K562 (cell line): Measurements from ENCODE around the gene GAPDH. TPM values are rescaled to one million over a fixed set of nuclear protein-coding genes. Genes with fewer than 3 reads are reported as not detected.
A peak's percentile ranks its signal among the peaks of the same experiment; 100 is the strongest.

ENCODE experiments used
- ATAC-seq: fragments of 200-7000 bp; cut with Tn5 transposase; 3 replicates; pipeline ENCODE4 v1.9.1; 2020; ENCODE audit warnings: moderate library complexity
- BruUV-seq: library from RNA; stranded (reverse); fragments of 400-500 nt; replicated peaks from 2 replicates; lab custom pipeline; 2021; lab: Mats Ljungman, UMichigan
- CTCF ChIA-PET: fragments of 300-600 bp; formaldehyde crosslinking; extraction: SDS; loops from one replicate; lab custom pipeline; 2021; ENCODE audit warnings: low intra/inter-chr PET ratio; lab: Yijun Ruan, JAX
- POLR2A ChIA-PET: fragments of 300-600, 350-650 bp; sonication (Branson Sonifier 250); formaldehyde crosslinking; extraction: SDS; loops from one replicate; lab custom pipeline; 2021; ENCODE audit warnings: antibody characterized with exemption, inconsistent platforms; lab: Yijun Ruan, JAX
- DNase-seq, 4 experiments: peaks; one replicate each; pipeline versions ENCODE4 v3.0.0 to v3.0.0-alpha.2; 2011 to 2018; ENCODE audit warnings: low spot score in 3 of 4, mixed read lengths in 3 of 4; ENCODE audit errors: extremely low read depth in 1 of 4
- FAIRE-seq: peaks from 2 replicates; lab custom pipeline; 2011; peaks lifted over from hg19 to GRCh38; lab: Jason Lieb, UNC
- H2AFZ ChIP-seq: 2 replicates; pipeline ENCODE4 v1.6.0; 2011; ENCODE audit warnings: low read depth, low read length, control low read depth, inconsistent platforms
- H3K27ac ChIP-seq: fragments of 200-600 bp; 3 replicates; pipeline ENCODE4 v1.8.0; 2011; ENCODE audit warnings: low read depth, mild to moderate bottlenecking, control low read depth, inconsistent platforms, low read length, moderate library complexity, mixed read lengths; ENCODE audit errors: extremely low read depth
- H3K27me3 ChIP-seq, 2 experiments: fragments of 300-600 bp in 1 of 2; 2 replicates in 1 of 2; 3 replicates in 1 of 2; pipeline versions ENCODE4 v1.6.0 to v1.8.0; 2011; ENCODE audit warnings: inconsistent platforms in 2 of 2, low read length in 2 of 2, mild to moderate bottlenecking in 1 of 2, mixed read lengths in 1 of 2, moderate library complexity in 1 of 2; ENCODE audit not compliant: control insufficient read depth in 2 of 2, insufficient read depth in 2 of 2
- H3K36me3 ChIP-seq: fragments of 300-600 bp; 3 replicates; pipeline ENCODE4 v1.8.0; 2011; ENCODE audit warnings: mild to moderate bottlenecking, low read length, inconsistent platforms; ENCODE audit not compliant: control insufficient read depth, insufficient read depth
- H3K4me1 ChIP-seq, 2 experiments: fragments of 200-600 bp in 1 of 2; replicated peaks in 1 of 2; 2 replicates in 1 of 2; 3 replicates in 1 of 2; pipeline versions ENCODE4 v1.5.1 to v1.8.0; 2011; ENCODE audit warnings: inconsistent platforms in 2 of 2, low read length in 2 of 2, mild to moderate bottlenecking in 1 of 2, mixed read lengths in 1 of 2, moderate library complexity in 1 of 2; ENCODE audit not compliant: control insufficient read depth in 2 of 2, insufficient read depth in 2 of 2
- H3K4me2 ChIP-seq: 2 replicates; pipeline ENCODE4 v1.6.1; 2011; ENCODE audit warnings: low read length, control low read depth, inconsistent platforms, mixed read lengths; ENCODE audit not compliant: insufficient read depth
- H3K4me3 ChIP-seq: fragments of 200-600 bp; sonication (generic), shearing (Covaris generic); 2 replicates; pipeline ENCODE4 v1.5.1; 2016; ENCODE audit warnings: control low read depth, inconsistent platforms
- H3K79me2 ChIP-seq: fragments of 200-600 bp; 3 replicates; pipeline ENCODE4 v1.8.0; 2011; ENCODE audit warnings: low read length, inconsistent platforms; ENCODE audit not compliant: control insufficient read depth, insufficient read depth
- H3K9ac ChIP-seq, 2 experiments: 2 replicates each; pipeline versions ENCODE4 v1.6.0 to v1.6.1; 2011; ENCODE audit warnings: low read depth in 2 of 2, low read length in 2 of 2, control low read depth in 1 of 2, inconsistent platforms in 1 of 2, mild to moderate bottlenecking in 1 of 2, mixed read lengths in 1 of 2; ENCODE audit not compliant: insufficient read depth in 1 of 2
- H3K9me1 ChIP-seq: one replicate; pipeline ENCODE4 v1.6.0; 2011; ENCODE audit warnings: inconsistent platforms, mild to moderate bottlenecking, low read length, moderate library complexity; ENCODE audit not compliant: control insufficient read depth, insufficient read depth
- H3K9me3 ChIP-seq: replicated peaks from 2 replicates; pipeline ENCODE4 v1.5.1; 2011; ENCODE audit warnings: low read depth, low read length, inconsistent platforms; ENCODE audit not compliant: control insufficient read depth, insufficient read depth
- H4K20me1 ChIP-seq: replicated peaks from 2 replicates; pipeline ENCODE4 v1.6.1; 2011; ENCODE audit warnings: low read length, inconsistent platforms, mixed read lengths; ENCODE audit not compliant: control insufficient read depth, insufficient read depth
- CBX3 ChIP-seq, 2 experiments: IDR thresholded peaks; 1 replicate in 1 of 2; 2 replicates in 1 of 2; pipeline ENCODE4 v1.6.1; 2012; ENCODE audit warnings: inconsistent platforms in 2 of 2, low read length in 2 of 2, borderline replicate concordance in 1 of 2, control low read depth in 1 of 2
- CEBPG ChIP-seq, 3 experiments: fragments of 200-800 bp in 1 of 3; sonication (Bioruptor generic) in 1 of 3; sonication (generic) in 1 of 3; formaldehyde crosslinking in 1 of 3; IDR thresholded peaks in 2 of 3; conservative IDR thresholded peaks in 1 of 3; 2 replicates each; pipeline versions ENCODE4 v1.6.1 to v1.8.0; 2016 to 2022; ENCODE audit warnings: missing compliant biosample characterization in 2 of 3, missing genetic modification characterization in 2 of 3, mild to moderate bottlenecking in 1 of 3, missing genetic modification reagents in 1 of 3
- ETV6 ChIP-seq, 3 experiments: fragments of 150-350 bp in 1 of 3; sonication (generic) in 1 of 3; formaldehyde crosslinking in 1 of 3; IDR thresholded peaks; 2 replicates each; pipeline versions ENCODE4 v1.6.1 to v1.8.0; 2014 to 2022; ENCODE audit warnings: borderline replicate concordance in 2 of 3, low read depth in 2 of 3, antibody characterized with exemption in 1 of 3, low read length in 1 of 3, mild to moderate bottlenecking in 1 of 3, missing genetic modification reagents in 1 of 3
- FOXK1 ChIP-seq: sonication (generic); formaldehyde crosslinking; IDR thresholded peaks from 2 replicates; pipeline ENCODE4 v1.8.0; 2022; ENCODE audit warnings: missing genetic modification reagents, mild to moderate bottlenecking, borderline replicate concordance
- MEIS2 ChIP-seq: fragments of 450-650 bp; IDR thresholded peaks from 2 replicates; pipeline ENCODE4 v1.6.1; 2014; ENCODE audit warnings: mild to moderate bottlenecking; ENCODE audit not compliant: partially characterized antibody
- NRF1 ChIP-seq, 2 experiments: fragments of 450-650 bp; IDR thresholded peaks in 1 of 2; conservative IDR thresholded peaks in 1 of 2; 2 replicates each; pipeline ENCODE4 v1.6.1; 2014; ENCODE audit warnings: mild to moderate bottlenecking in 2 of 2
- PCBP2 ChIP-seq: fragments of 200-400 bp; formaldehyde crosslinking; IDR thresholded peaks from 2 replicates; pipeline ENCODE4 v1.6.1; 2018; ENCODE audit warnings: low read length, low read depth, mild to moderate bottlenecking, moderate library complexity; ENCODE audit not compliant: poor library complexity, severe bottlenecking
- SIRT6 ChIP-seq: IDR thresholded peaks from one replicate; pipeline ENCODE4 v1.6.1; 2012; ENCODE audit warnings: low read depth, mild to moderate bottlenecking, control low read depth, inconsistent platforms, low read length, moderate library complexity
- SOX6 ChIP-seq: fragments of 450-650 bp; IDR thresholded peaks from 2 replicates; pipeline ENCODE4 v1.6.1; 2014; ENCODE audit warnings: mild to moderate bottlenecking
- SUPT5H ChIP-seq: fragments of 450-650 bp; IDR thresholded peaks from 2 replicates; pipeline ENCODE4 v1.6.1; 2016
- ZNF707 ChIP-seq: fragments of 250-450 bp; sonication (Bioruptor Pico); conservative IDR thresholded peaks from 2 replicates; pipeline ENCODE4 v1.8.0; 2022; ENCODE audit warnings: inconsistent platforms, mild to moderate bottlenecking, moderate library complexity
- WGBS: fragments of 100-300 bp; shearing (Covaris generic); methylation state at CpG from one replicate; pipeline ENCODE4 v1.1.6; 2016; ENCODE audit warnings: low coverage, mixed read lengths; ENCODE audit not compliant: insufficient coverage; ENCODE audit errors: missing lambda C conversion rate; 5-methylcytosine and 5-hydroxymethylcytosine counted together
- in situ Hi-C: fragments of 300-500 bp; cut with MboI; formaldehyde crosslinking; loops from 4 replicates; pipeline ENCODE4 v1.15.0; 2018; ENCODE audit warnings: inconsistent platforms, mixed read lengths
- intact Hi-C: fragments of 100-400 bp; cut with micrococcal nuclease; formaldehyde crosslinking; loops from 2 replicates; pipeline ENCODE4 v1.14.2; 2022
- polyA plus RNA-seq, 8 experiments: library from polyadenylated mRNA; depleted of rRNA in 4 of 8; stranded (reverse) in 5 of 8; unstranded in 3 of 8; fragments of >200 nt; fragmentation: Nextera tagmentation in 2 of 8; fragmentation: Illumina TruSeq in 1 of 8; extraction: Ambion mirVana in 2 of 8; extraction: Trizol in 1 of 8; gene quantifications; 2 replicates each; pipeline versions ENCODE4 v1.2.1 to v1.2.3, GENCODE V29; 2011 to 2014; ENCODE audit warnings: inconsistent platforms in 1 of 8, missing spikeins in 1 of 8
- total RNA-seq, 7 experiments: library from RNA; depleted of rRNA in 6 of 7; stranded (reverse); fragments of >200 nt in 6 of 7; fragmentation: Illumina TruSeq in 2 of 7; extraction: Trizol in 2 of 7; gene quantifications; 2 replicates each; pipeline versions ENCODE4 v1.2.1 to v1.2.3, GENCODE V29; 2011 to 2021; ENCODE audit warnings: low replicate concordance in 1 of 7
- TF ChIP-seq, protein P1 (sequence below), 2 experiments: fragments of 250-450 bp in 1 of 2; fragments of 450-650 bp in 1 of 2; sonication (Bioruptor Pico) in 1 of 2; IDR thresholded peaks; 2 replicates each; pipeline versions ENCODE4 v1.6.1 to v1.8.0; 2016 to 2021; ENCODE audit warnings: mild to moderate bottlenecking in 2 of 2, moderate library complexity in 2 of 2, missing compliant biosample characterization in 1 of 2, missing genetic modification characterization in 1 of 2
- TF ChIP-seq, protein P2 (sequence below): sonication (generic); formaldehyde crosslinking; IDR thresholded peaks from 2 replicates; pipeline ENCODE4 v1.8.0; 2022; ENCODE audit warnings: missing genetic modification reagents, mild to moderate bottlenecking, moderate library complexity, borderline replicate concordance
- TF ChIP-seq, protein P3 (sequence below), 2 experiments: fragments of 450-650 bp; IDR thresholded peaks; 2 replicates each; pipeline ENCODE4 v1.6.1; 2016

Gene GAPDH
- total and polyA plus RNA-seq, 9 of the 15 experiments (the other 6 are each of a cell fraction or from before 2014, with no cell fraction given) = 2,206 to 6,793 (median 4,217) TPM

DNA sequence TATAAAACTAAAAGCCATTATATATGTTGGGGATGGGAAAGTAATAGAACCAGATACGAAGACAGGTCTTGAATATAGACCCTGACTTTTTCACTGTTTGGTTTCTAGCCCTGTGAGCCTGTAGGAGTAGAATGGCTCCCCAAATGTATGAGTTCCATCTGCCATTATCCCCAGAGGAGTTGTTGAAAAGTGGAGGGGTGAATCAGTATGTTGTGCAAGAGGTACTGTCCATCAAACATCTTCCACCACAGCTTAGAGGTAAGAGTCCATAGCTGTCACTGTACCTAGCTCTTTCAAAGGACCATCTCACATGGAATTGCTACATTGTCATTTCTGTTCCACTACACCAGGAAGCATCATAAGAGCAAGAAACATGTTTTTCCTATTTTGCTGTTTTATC, 39.3 kb upstream of the GAPDH start:
- Histone ChIP-seq H3K9ac (peak overlapping the region in 1 of 2 experiments; percentile 83; a peak in 2 of 4 replicates), H3K9me3 (no peaks in the 10 kb centered on the region), H3K4me1 (peaks cover 0 to 15% of the 10 kb centered on the region in 2 experiments; a peak in 3 of 5 replicates), H3K36me3 (peaks cover 53% of the 10 kb centered on the region), H4K20me1 (no peaks in the 10 kb centered on the region), H3K9me1 (no peaks in the 10 kb centered on the region), H3K27ac (peak overlapping the region; percentile 86; the same call in 2 of the 3 replicates), H3K4me2 (peak overlapping the region; percentile 89), H2AFZ (no peak overlapping the region), H3K79me2 (peaks cover 44% of the 10 kb centered on the region), H3K27me3 (no peaks in the 10 kb centered on the region), H3K4me3 (peak overlapping the region; percentile 50)
- in situ Hi-C loops = no loop called here
- WGBS = 44% methylated on average over 1 of the region's 1 CpG
- CTCF ChIA-PET = no interaction called here
- FAIRE-seq (no peak), DNase-seq (peak in 1 of 4 experiments; percentile 11), ATAC-seq (no peak)
- POLR2A ChIA-PET = interaction anchor here (0.6 to 1.0 kb wide), 3 partner anchors 34 to 186 kb away, joined by 3 read pairs; no protein-coding TSS in a partner anchor
- no TSS peak for BruUV-seq
- intact Hi-C loops = loop anchor here (2.0 kb wide), 1 partner anchor 40 kb away; the partner anchor contains the start of gene GAPDH
- no peak for TF ChIP-seq NRF1 (conservative IDR thresholded peaks at IDR 0.05 in 1 of 2, IDR thresholded peaks at IDR 0.05 in 1 of 2)
- no peak for TF ChIP-seq ZNF707 (CRISPR knock-in tag)
- TF ChIP-seq MEIS2 = peak; percentile 25
- TF ChIP-seq FOXK1 = no peak
- no peak for TF ChIP-seq CBX3 (IDR thresholded peaks at IDR 0.05; ENCODE audit: borderline replicate concordance in 1 of 2, low read length in 2 of 2)
- TF ChIP-seq SOX6 = no peak
- TF ChIP-seq, protein P1, sequence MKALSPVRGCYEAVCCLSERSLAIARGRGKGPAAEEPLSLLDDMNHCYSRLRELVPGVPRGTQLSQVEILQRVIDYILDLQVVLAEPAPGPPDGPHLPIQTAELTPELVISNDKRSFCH (CRISPR knock-in tag; IDR thresholded peaks at IDR 0.05) = no peak
- TF ChIP-seq, protein P1 (tag; IDR thresholded peaks at IDR 0.05) = no peak
- no peak for TF ChIP-seq ETV6 (IDR thresholded peaks at IDR 0.05; ENCODE audit: borderline replicate concordance in 1 of 2, low read depth in 2 of 2, low read length in 1 of 2)
- no peak for TF ChIP-seq ETV6 (CRISPR knock-in tag; IDR thresholded peaks at IDR 0.05; ENCODE audit: borderline replicate concordance)
- TF ChIP-seq SIRT6 = no peak
- TF ChIP-seq PCBP2 = no peak
- TF ChIP-seq SUPT5H = 0 out of 2 replicates have a peak, but pooled peaks have one; percentile 12
- TF ChIP-seq, protein P2, sequence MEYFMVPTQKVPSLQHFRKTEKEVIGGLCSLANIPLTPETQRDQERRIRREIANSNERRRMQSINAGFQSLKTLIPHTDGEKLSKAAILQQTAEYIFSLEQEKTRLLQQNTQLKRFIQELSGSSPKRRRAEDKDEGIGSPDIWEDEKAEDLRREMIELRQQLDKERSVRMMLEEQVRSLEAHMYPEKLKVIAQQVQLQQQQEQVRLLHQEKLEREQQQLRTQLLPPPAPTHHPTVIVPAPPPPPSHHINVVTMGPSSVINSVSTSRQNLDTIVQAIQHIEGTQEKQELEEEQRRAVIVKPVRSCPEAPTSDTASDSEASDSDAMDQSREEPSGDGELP (CRISPR knock-in tag) = no peak
- TF ChIP-seq, protein P3, sequence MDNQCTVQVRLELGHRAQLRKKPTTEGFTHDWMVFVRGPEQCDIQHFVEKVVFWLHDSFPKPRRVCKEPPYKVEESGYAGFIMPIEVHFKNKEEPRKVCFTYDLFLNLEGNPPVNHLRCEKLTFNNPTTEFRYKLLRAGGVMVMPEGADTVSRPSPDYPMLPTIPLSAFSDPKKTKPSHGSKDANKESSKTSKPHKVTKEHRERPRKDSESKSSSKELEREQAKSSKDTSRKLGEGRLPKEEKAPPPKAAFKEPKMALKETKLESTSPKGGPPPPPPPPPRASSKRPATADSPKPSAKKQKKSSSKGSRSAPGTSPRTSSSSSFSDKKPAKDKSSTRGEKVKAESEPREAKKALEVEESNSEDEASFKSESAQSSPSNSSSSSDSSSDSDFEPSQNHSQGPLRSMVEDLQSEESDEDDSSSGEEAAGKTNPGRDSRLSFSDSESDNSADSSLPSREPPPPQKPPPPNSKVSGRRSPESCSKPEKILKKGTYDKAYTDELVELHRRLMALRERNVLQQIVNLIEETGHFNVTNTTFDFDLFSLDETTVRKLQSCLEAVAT (IDR thresholded peaks at IDR 0.05) = no peak
- TF ChIP-seq CEBPG (CRISPR knock-in tag; IDR thresholded peaks at IDR 0.05) = peak; percentile 47; the same call in 1 of the 2 replicates
- TF ChIP-seq CEBPG (tag; conservative IDR thresholded peaks at IDR 0.05 in 1 of 2, IDR thresholded peaks at IDR 0.05 in 1 of 2) = peak in 1 of 2 experiments; percentile 59; a peak in 1 of 4 replicates
